Renal cortex interstitium (tissue), 3 donors: ENCODE data around the gene OGFOD3. TPM values are rescaled to one million over a fixed set of nuclear protein-coding genes. Genes with fewer than 3 reads are reported as not detected.

ENCODE experiments used
- polyA plus RNA-seq, 3 donors: library from polyadenylated mRNA; unstranded; fragments of 120-200 nt; gene quantifications; one replicate each; pipeline ENCODE4 v1.2.1, GENCODE V29; 2013; ENCODE audit not compliant: insufficient read length in 3 of 3

OGFOD3 gene
- polyA plus RNA-seq, 3 donors, result 20.8 to 31.7 (median 27.6) TPM

Other genes starting within 250 kb of the OGFOD3 start
- 10 to 100 TPM; 47.3 to 90.6 (median 57.0) TPM for gene CCDC57, start 205.7 kb downstream of the OGFOD3 start, polyA plus RNA-seq
- gene SLC16A3, start 189.5 kb downstream of the OGFOD3 start, polyA plus RNA-seq, result 10 to 100 TPM in 2 of 3 donors, 1 to 10 TPM in 1; 9.0 to 36.8 (median 10.5) TPM
- gene CSNK1D, start 144.9 kb downstream of the OGFOD3 start, polyA plus RNA-seq, result 100 to 1,000 TPM; 116 to 137 (median 127) TPM
- gene CD7, start 101.0 kb downstream of the OGFOD3 start, polyA plus RNA-seq, result under 1 TPM; 0.34 to 0.42 (median 0.40) TPM
- gene SECTM1, start 84.8 kb downstream of the OGFOD3 start, polyA plus RNA-seq, result 1 to 10 TPM; 1.4 to 2.0 (median 1.8) TPM
- not detected for gene TEX19, start 59.3 kb downstream of the OGFOD3 start, polyA plus RNA-seq
- under 1 TPM in 2 of 3 donors, not detected in 1; 0.70 to 0.73 TPM for gene UTS2R, start 46.8 kb downstream of the OGFOD3 start, polyA plus RNA-seq
- gene HEXD, start 239 bp downstream of the OGFOD3 start, polyA plus RNA-seq, result 10 to 100 TPM; 28.1 to 55.7 (median 38.3) TPM
- 10 to 100 TPM; 43.7 to 56.5 (median 51.1) TPM for gene CYBC1, start 32.2 kb upstream of the OGFOD3 start, polyA plus RNA-seq
- 10 to 100 TPM; 88.2 to 99.3 (median 94.8) TPM for gene NARF, start 40.2 kb upstream of the OGFOD3 start, polyA plus RNA-seq
- gene FOXK2, start 101.1 kb upstream of the OGFOD3 start, polyA plus RNA-seq, result 10 to 100 TPM; 41.4 to 43.2 (median 42.3) TPM
- 10 to 100 TPM; 91.4 to 99.4 (median 95.9) TPM for gene WDR45B, start 229.9 kb upstream of the OGFOD3 start, polyA plus RNA-seq